Measurements from ENCODE around the gene ACAP1. TPM values are rescaled to one million over a fixed set of nuclear protein-coding genes. Genes with fewer than 3 reads are reported as not detected.

The ACAP1 gene
- polyA plus RNA-seq, 1 experiment: 0.35 TPM

DNA sequence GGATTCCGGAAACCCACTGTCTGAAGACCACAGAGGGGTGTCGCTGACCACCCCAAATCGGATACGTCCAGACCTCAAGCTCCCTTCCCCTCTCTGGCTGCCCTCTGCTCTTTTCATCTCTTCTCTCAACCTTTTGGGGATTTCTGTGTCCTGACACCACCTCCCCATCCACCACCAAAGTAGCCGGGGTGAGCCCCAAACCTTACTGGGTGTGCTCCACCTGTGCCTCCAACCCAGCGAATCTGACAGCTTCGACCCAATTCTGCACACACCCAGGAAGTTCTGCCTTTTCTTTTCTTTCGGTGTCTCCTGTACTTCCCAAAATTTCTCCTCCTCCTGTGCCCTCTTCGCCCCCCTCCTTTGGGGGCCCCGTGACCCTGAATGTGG, 16.2 kb downstream of the ACAP1 start:
- Histone ChIP-seq H3K9me3 (ENCODE audit: control insufficient read depth, insufficient read depth, low read length) (no peaks in the 10 kb centered on the region; the same call in 1 of the 2 replicates), H3K27me3 (ENCODE audit: control insufficient read depth, insufficient read depth, low read length) (no peaks in the 10 kb centered on the region), H3K4me3 (ENCODE audit: low read depth, low read length) (peak overlapping the region; percentile 91), H3K27ac (ENCODE audit: low read depth, low read length) (peak overlapping the region; percentile 100)
- ChIA-PET CTCF (interaction anchor here (1.0 kb wide), 1 partner anchor 52 kb away, joined by 3 read pairs; the partner anchor contains the start of gene TMEM256), POLR2A (interaction anchor here (0.9 kb wide), 1 partner anchor 135 kb away, joined by 3 read pairs; no protein-coding TSS in a partner anchor)
- no peak for TF ChIP-seq CTCF (IDR thresholded peaks at IDR 0.05; ENCODE audit: low read depth, low read length)
- DNase-seq (ENCODE audit: low read depth, low spot score): no peak

DNA sequence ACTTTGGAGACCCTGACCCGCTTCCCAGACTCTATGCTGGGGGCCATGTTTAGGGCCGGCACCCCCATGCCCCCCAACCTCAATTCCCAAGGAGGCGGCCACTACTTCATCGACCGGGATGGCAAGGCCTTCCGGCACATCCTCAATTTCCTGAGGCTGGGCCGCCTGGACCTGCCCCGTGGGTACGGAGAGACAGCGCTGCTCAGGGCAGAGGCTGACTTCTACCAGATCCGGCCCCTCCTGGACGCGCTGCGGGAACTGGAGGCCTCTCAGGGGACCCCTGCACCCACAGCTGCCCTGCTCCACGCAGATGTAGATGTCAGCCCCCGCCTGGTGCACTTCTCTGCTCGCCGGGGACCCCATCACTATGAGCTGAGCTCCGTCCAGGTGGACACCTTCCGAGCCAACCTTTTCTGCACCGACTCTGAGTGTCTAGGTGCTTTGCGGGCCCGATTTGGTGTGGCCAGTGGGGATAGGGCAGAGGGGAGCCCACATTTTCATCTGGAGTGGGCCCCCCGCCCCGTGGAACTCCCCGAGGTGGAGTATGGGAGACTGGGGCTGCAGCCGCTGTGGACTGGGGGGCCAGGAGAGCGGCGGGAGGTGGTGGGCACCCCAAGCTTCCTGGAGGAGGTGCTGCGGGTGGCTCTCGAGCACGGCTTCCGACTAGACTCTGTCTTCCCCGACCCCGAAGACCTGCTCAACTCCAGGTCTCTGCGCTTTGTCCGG, 16.7 kb downstream of the ACAP1 start:
- Histone ChIP-seq H3K9me3 (ENCODE audit: control insufficient read depth, insufficient read depth, low read length) (no peaks in the 10 kb centered on the region; the same call in 1 of the 2 replicates), H3K4me3 (ENCODE audit: low read depth, low read length) (peak overlapping the region; percentile 91), H3K27me3 (ENCODE audit: control insufficient read depth, insufficient read depth, low read length) (no peaks in the 10 kb centered on the region), H3K27ac (ENCODE audit: low read depth, low read length) (no peak overlapping the region)
- no peak for DNase-seq (ENCODE audit: low read depth, low spot score)
- POLR2A ChIA-PET: interaction anchor here (0.9 kb wide), 1 partner anchor 135 kb away, joined by 3 read pairs; no protein-coding TSS in a partner anchor
- TF ChIP-seq CTCF (IDR thresholded peaks at IDR 0.05; ENCODE audit: low read depth, low read length): no peak
- CTCF ChIA-PET: interaction anchor here (0.8 to 1.0 kb wide), 2 partner anchors 51 to 162 kb away, joined by 3 read pairs; partner anchors contain the start of gene TMEM256

- Histone ChIP-seq H3K9me3 (ENCODE audit: control insufficient read depth, insufficient read depth, low read length) (no peaks in the 10 kb centered on the region; the same call in 1 of the 2 replicates), H3K27me3 (ENCODE audit: control insufficient read depth, insufficient read depth, low read length) (no peaks in the 10 kb centered on the region), H3K4me3 (ENCODE audit: low read depth, low read length) (0 out of 2 replicates have a peak overlapping the region, but pooled peaks have one; percentile 10), H3K27ac (ENCODE audit: low read depth, low read length) (no peak overlapping the region)
- ChIA-PET POLR2A (interaction anchor here (0.6 kb wide), 1 partner anchor 135 kb away, joined by 3 read pairs; no protein-coding TSS in a partner anchor), CTCF (interaction anchor here (1.4 to 2.8 kb wide), 4 partner anchors 17 to 235 kb away, joined by 5 to 22 read pairs (median 8); partner anchors contain the start of genes PLSCR3, SENP3 and SOX15)
- no peak for DNase-seq (ENCODE audit: low read depth, low spot score)
- no peak for TF ChIP-seq CTCF (IDR thresholded peaks at IDR 0.05; ENCODE audit: low read depth, low read length)
Observed at GRCh38 chr17:7354262-7354843, 18.0 kb downstream of the ACAP1 start.

DNA sequence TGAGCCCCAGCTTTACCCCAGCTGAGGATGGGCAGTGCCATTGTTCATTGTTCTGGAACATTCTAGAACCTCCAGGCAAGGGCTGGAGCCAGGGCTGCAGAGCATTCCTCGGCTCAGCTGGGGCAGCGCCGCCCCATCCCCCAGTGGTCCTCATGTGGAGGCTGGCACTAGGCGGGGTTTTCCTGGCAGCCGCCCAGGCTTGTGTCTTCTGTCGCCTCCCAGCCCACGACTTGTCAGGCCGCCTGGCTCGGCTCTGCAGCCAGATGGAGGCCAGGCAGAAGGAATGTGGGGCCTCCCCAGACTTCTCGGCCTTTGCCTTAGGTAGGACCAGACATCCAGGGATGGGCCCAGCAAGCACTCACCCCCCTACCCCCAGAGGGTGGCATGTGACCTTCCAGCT, 18.7 kb downstream of the ACAP1 start, which contains the start of gene TMEM95:
Gene TMEM95, plus strand, starts transcription at position 104 of the 400 bp plus-strand sequence. Its CDS starts 49 bp downstream, at position 153.
- H3K4me3 ChIP-seq (ENCODE audit: low read depth, low read length): 0 out of 2 replicates have a peak within 1 kb of the TSS, but pooled peaks have one; percentile 10
- no peaks in the 10 kb centered on the region; the same call in 1 of the 2 replicates for H3K9me3 ChIP-seq (ENCODE audit: control insufficient read depth, insufficient read depth, low read length)
- ChIA-PET CTCF (interaction anchor here (0.8 to 2.8 kb wide), 15 partner anchors 9 to 235 kb away, joined by 3 to 22 read pairs (median 4); partner anchors contain the start of genes PLSCR3, SENP3, SOX15 and TMEM102), POLR2A (interaction anchor here (0.6 kb wide), 1 partner anchor 136 kb away, joined by 3 read pairs; no protein-coding TSS in a partner anchor)
- H3K27ac ChIP-seq (ENCODE audit: low read depth, low read length): no peak within 1 kb of the TSS
- no peak for TF ChIP-seq CTCF (IDR thresholded peaks at IDR 0.05; ENCODE audit: low read depth, low read length)
- no peaks in the 10 kb centered on the region for H3K27me3 ChIP-seq (ENCODE audit: control insufficient read depth, insufficient read depth, low read length)
- DNase-seq (ENCODE audit: low read depth, low spot score): no peak

Data from AG04450 (cell line).